GM18951 (cell line): ENCODE results near the gene JPT2.
"Not testable (repeated sequence)": the region's sequence is repeated elsewhere in the genome, so short reads cannot be mapped to it uniquely, and the experiment has no call there.

Experiments
- POLR2A ChIP-seq: IDR thresholded peaks from 4 replicates; pipeline ENCODE4 v1.6.1; 2011; ENCODE audit warnings: mild to moderate bottlenecking; ENCODE audit not compliant: insufficient read length, insufficient read depth; ENCODE audit errors: extremely low read depth
- in situ Hi-C: fragments of 300-500 bp; cut with MboI; formaldehyde crosslinking; loops from one replicate; pipeline ENCODE4 v1.12.0; 2022; ENCODE audit warnings: low sequenced_read_pairs, mixed read lengths, inconsistent platforms; ENCODE audit not compliant: unreplicated experiment

The JPT2 gene

DNA sequence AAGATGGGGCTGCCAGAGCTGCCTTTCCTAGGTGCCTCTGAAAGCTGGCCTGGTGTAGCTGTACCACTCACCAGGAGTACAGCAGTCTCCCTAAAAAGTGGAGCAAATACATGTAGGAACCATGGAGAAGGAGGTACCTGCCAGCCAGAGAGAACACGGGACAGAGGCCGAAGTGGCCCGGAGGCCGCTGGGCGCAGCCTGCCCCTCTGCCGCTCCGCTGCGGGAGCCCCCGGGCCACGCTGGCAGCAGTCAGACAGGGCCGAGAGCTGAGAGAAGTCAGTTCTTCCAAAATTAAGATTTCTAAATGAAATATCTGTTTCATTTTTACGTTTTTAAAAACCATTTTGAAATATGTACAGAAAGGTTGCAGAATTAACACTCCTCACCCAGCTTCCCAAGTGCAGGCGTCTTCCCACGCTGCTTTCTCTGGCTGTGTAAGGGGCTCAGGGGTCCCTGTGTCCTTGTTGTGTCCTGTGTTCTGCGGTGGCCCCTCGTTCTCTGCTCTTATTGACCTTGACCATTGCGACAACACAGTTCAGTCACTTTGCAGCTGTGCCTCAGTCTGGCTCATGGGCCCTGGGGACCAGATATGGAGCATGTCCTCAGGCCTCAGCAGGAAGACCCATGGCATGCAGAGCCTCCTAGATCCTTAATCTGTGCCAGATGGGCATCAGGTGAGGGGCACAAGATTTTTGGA lies 32.9 kb downstream of the JPT2 start:
- in situ Hi-C loops: no loop called here
- TF ChIP-seq POLR2A: no peak

DNA sequence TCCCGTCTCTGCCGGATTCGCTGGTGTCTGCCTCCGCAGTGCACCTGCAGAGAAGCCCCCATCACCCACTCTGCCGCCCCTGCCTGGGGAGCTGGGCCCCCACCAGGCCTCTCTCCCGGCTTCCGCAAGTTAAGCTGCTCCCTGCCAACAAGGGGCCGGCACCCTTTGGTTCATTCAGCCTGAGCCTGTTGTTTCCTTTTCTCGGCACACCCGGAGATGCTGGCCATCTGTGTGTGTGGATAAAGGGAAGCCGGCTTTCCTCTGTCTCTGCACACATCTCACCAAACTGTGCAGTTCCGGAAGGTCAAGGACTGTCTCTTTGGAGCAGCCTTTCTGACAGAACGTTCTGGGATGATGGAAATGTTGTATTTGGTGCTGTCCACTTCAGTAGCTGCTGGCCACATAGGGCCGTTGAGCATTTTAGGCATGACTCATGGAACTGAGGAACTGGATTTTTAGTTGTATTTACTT lies 34.7 kb downstream of the JPT2 start:
- no peak for TF ChIP-seq POLR2A

DNA sequence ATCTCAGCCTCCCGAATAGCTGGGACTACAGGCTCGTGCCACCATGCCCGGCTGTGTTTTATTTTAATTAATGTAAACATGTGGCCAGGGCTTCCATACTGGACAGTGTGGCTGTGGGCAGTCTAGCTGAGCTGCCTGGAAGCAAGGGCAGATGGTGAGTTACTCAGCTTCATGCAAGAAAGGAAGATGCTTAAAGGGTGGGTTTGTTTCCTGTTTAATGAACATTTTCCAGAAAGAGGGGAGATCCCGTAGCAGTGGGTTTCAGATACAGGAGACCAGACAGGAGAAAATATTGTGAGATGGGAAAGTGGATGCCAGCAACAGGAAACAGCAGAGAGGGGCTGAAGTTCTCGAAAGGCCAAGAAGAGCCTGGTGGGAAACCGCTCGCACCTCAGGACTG lies 35.3 kb downstream of the JPT2 start:
- in situ Hi-C loops: no loop called here
- no peak for TF ChIP-seq POLR2A

More for the DNA sequence above, 34.7 kb downstream of the JPT2 start:
- in situ Hi-C loops: no loop called here

DNA sequence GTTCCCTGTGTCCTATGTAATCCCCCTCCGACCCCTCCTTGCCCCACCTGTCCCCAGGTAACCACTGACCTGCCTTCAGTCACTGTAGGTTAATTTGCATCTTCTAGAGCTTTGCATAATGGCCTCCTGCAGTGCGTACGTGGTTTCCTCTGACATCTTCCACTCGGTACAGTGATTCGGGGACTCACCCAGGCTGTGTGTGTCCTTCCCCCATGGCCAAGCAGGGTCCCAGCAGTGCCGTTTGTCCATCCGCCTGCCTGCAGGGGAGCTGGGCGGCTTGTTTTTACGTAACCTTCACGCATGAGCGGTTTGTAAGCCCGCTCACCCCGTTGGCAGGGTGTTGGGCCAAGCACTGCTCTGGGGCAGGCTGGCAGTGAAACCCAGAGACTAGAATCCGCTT lies 35.9 kb downstream of the JPT2 start:
- in situ Hi-C loops: no loop called here
- TF ChIP-seq POLR2A: peak; percentile 30

DNA sequence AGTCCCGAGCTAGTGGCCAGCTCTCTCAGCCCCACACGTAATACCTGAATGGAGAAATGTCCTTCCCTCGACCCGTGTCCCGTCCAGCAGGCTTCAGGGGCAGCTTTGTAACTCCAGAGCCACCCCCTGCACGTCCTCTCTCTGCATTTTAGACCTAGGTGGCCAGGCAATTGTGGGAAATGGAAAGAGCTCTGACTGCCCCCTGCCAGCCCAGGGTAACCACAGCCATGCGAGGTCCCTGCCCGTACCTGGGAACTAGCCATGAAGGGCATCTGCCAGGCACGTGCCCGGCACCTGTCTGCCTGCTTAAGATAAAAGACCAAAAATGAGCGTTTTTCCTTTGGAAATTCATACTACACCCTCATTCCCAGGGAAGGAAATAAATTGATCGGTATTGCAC lies 37.1 kb downstream of the JPT2 start:
- no peak for TF ChIP-seq POLR2A
- in situ Hi-C loops: no loop called here

DNA sequence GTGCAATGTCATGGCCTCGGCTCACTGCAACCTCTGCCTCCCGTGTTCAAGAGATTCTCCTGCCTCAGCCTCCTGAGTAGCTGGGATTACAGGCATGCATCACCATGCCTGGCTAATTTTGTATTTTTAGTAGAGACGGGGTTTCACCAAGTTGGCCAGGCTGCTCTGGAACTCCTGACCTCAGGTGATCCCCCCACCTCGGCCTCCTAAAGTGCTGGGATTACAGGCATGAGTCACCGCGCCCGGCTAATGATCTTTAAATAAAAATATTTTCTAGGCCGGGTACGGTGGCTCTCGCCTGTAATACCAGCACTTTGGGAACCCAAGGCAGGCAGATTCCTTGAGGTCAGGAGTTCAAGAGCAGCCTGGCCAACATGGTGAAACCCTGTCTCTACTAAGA lies 40.2 kb downstream of the JPT2 start:
- in situ Hi-C loops: not testable (repeated sequence)

DNA sequence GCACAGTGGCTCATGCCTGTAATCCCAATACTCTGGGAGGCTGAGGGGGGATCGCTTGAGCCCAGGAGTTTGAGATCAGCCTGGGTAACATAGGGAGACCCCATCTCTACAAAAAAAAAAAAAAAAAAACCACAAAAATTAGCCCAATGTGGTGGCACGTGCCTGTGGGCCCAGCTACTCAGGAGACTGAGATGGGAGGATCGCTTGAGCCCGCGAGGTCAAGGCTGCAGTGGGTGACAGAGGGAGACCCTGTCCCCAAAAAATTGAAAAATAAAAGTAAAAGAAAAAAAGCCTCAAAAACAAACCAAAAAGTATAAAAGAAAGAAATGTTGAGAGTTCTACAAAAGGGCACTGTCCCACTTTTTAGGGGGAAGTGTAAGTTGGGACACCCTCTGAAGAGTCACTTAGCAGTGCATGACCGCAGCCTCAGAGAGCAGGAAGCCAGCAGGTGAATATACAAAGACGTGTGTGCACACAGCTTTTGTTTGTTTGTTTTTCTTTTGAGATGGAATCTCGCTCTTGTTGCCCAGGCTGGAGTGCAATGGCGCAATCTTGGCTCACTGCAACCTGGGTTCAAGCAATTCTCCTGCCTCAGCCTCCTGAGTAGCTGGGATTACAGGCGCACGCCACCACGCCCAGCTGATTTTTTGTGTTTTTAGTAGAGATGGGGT lies 41.6 kb downstream of the JPT2 start:
- in situ Hi-C loops: not testable (repeated sequence)

DNA sequence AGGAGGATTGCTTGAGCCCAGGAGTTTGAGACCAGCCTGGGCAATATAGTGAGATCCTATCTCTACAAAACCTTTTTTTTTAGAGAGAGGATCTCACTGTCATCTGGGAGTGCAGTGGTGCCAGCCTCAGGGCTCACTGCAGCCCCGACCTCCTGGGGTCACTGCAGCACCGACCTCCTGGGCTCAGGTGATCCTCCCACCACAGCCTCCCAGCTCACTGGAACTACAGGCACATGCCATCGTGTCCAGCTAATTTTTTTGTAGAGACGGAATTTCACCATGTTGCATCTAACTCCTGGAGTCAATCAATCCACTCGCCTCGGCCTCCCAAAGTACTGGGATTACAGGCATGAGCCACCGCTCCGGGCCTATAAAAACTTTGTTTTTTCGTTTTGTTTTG lies 43.3 kb downstream of the JPT2 start:
- in situ Hi-C loops: no loop called here
- no peak for TF ChIP-seq POLR2A

DNA sequence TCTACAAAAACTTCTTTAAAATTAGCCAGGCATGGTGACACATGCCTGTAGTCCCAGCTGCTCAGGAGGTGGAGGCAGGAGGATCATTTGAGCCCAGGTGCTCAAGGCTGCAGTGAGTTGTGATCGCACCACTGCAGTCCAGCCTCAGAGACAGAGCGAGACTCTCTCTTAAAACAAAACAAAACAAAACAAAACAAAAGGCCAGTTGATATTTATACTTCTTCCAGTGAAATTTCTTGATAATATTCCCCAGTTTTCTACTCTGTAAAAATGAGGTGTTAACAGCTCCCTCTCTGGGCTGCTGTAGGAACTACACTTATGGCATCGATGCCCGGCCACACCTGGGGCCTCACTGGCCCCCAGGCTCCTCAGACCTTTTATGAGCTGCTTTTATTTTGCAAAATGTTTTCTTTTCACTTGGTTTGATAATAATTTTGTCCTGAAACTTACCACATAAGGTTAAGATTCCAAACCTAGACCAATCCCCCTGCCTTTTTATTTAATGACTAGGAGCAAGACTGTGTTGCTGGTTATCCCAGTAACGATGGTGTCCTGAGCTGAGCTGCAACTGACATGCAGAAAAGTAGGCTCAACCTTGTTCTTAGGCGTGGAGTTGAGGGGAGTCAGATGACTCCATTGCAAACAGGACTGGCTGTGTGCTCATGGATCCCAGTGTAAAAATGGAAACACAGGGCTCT lies 45.5 kb downstream of the JPT2 start:
- in situ Hi-C loops: no loop called here
- no peak for TF ChIP-seq POLR2A

DNA sequence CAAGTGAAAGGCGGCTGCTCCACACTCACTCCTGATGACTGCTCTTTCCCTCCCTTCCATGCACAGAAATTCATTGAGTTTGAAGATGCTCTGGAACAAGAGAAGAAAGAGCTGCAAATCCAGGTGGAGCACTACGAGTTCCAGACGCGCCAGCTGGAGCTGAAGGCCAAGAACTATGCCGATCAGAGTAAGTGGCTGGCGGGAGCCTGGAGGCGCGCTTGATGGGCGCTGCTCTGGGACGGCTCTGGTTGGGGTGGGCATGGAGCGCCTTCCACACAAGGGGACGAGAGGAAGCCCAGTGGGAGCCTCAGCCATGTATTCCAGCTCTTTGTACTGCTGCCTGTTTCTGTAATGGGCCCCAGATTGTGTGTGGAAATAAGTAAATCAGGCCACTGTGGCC lies 46.4 kb downstream of the JPT2 start:
- no peak for TF ChIP-seq POLR2A
- in situ Hi-C loops: no loop called here

DNA sequence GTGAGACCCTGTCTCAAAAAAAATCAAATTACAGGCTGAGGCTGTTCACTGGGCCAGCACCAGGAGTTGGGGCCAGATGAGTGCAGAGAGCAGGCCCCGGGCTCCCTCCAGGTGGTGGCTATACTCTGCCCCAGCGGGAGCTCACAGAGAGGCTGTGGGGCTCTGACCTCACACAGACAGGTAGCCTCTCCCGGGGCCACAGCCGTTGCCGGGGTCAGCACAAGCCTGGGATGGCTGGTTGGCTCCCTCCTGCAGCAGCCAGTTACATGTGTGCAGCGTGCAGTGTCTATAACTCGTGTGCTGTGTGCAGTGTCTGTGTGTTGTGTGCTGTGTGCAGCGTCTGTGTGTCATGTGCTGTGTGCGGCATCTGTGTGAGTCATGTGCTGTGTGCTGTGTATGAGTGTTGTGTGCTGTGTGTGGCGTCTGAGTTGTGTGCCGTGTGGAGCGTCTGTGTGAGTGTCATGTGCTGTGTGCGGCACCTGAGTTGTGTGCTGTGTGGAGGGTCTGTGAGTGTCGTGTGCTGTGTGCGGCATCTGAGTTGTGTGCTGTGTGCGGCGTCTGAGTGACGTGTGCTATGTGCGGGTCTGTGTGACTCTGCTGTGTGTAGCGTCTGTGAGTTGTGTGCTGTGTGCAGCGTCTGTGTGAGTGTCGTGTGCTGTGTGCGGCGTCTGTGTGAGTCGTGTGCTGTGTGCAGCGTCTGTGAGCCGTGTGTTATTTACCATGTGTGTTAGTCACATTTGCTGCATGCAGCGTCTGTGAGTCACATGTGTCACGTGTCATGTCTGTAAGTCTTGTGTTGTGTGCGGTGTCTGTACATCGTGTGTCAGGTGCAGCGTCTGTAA lies 48.8 kb downstream of the JPT2 start:
- TF ChIP-seq POLR2A: no peak
- in situ Hi-C loops: no loop called here

DNA sequence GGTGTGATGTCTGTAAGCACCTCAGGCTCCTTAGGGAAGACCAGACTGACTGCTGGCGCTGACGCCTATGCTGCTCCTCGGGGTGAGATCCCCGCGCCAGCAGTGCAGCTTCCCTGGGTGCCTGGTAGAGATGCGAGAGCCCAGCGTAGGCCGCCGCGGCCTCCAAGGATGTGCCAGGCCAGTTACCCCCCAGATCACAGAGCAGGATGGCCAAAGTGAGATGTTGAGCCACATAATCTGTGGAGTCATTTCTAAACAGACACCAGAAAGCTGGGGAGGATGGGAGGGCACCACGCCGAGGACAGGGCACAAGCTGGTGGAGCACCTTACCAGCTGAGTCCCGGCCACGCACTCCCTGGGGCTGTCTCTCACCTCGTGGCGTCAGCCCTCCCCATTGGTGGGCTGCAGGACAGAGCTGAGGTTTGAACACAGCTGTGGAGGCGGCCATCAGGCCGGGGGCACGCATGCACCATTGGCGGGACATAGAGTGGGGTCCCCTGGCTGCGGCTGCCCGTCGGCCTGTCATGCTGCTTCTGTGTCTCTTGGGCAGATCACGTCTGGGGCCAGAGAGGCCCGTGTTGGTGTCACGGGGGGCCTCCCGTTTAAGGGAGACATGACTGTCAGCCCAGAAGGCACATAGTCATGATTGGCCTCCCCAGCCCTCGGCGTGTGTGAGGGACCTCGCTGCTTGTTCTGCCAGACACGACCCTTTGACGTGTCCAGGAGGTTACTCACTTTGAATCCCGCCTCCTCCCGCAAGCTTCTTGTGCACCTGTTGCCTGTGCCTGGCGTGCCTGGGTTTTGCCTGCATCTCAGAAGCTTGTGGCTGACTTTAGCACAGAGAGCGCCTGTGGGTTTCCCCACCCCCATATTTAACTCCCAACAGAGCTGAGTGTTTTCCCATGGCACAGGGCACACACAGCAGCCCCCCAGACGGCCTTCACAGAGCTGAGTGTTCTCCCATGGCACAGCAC lies 49.9 kb downstream of the JPT2 start:
- in situ Hi-C loops: no loop called here
- no peak for TF ChIP-seq POLR2A
